ENCODE measurements around the gene ENOX2. TPM values are rescaled to one million over a fixed set of nuclear protein-coding genes. Genes with fewer than 3 reads are reported as not detected.
"Not testable (repeated sequence)": the region's sequence is repeated elsewhere in the genome, so short reads cannot be mapped to it uniquely, and the experiment has no call there.

The ENOX2 gene
- total RNA-seq, 2 experiments from 2014 or later: 14.7 to 15.2 TPM

GRCh38 chrX:130830599-130831346 lies 72.2 kb downstream of the ENOX2 start:
- POLR2A ChIA-PET: no interaction called here
- CTCF ChIA-PET: no interaction called here

- ChIA-PET CTCF (no interaction called here), POLR2A (no interaction called here)
Measured at GRCh38 chrX:130829526-130830515, 73.2 kb downstream of the ENOX2 start.

GRCh38 chrX:130828641-130829040 lies 74.4 kb downstream of the ENOX2 start:
- ChIA-PET POLR2A (no interaction called here), CTCF (no interaction called here)

- ChIA-PET POLR2A (no interaction called here), CTCF (no interaction called here)
Measured at GRCh38 chrX:130827648-130828047, 75.4 kb downstream of the ENOX2 start.

GRCh38 chrX:130826249-130826648 lies 76.8 kb downstream of the ENOX2 start:
- ChIA-PET POLR2A (no interaction called here), CTCF (no interaction called here)

- POLR2A ChIA-PET: no interaction called here
Measured at GRCh38 chrX:130825525-130825924, 77.5 kb downstream of the ENOX2 start.

GRCh38 chrX:130819367-130819766 lies 83.6 kb downstream of the ENOX2 start:
- CTCF ChIA-PET, POLR2A ChIA-PET: not testable (repeated sequence)

More at GRCh38 chrX:130825525-130825924, 77.5 kb downstream of the ENOX2 start:
- CTCF ChIA-PET: no interaction called here

- POLR2A ChIA-PET, CTCF ChIA-PET: not testable (repeated sequence)
Measured at GRCh38 chrX:130813932-130814331, 89.1 kb downstream of the ENOX2 start.

- ChIA-PET POLR2A (no interaction called here), CTCF (no interaction called here)
Measured at GRCh38 chrX:130810561-130810960, 92.4 kb downstream of the ENOX2 start.

GRCh38 chrX:130805903-130806302 lies 97.1 kb downstream of the ENOX2 start:
- ChIA-PET CTCF (no interaction called here), POLR2A (no interaction called here)

- ChIA-PET POLR2A (no interaction called here), CTCF (interaction anchor here (0.6 kb wide), 1 partner anchor 34 kb away, joined by 3 read pairs; no protein-coding TSS in a partner anchor)
Measured at GRCh38 chrX:130803537-130803936, 99.5 kb downstream of the ENOX2 start.

GRCh38 chrX:130801901-130802300 lies 101.1 kb downstream of the ENOX2 start:
- ChIA-PET POLR2A (no interaction called here), CTCF (no interaction called here)

- ChIA-PET CTCF (no interaction called here), POLR2A (no interaction called here)
Measured at GRCh38 chrX:130799393-130799792, 103.6 kb downstream of the ENOX2 start.

- ChIA-PET POLR2A (no interaction called here), CTCF (no interaction called here)
Measured at GRCh38 chrX:130793975-130794374, 109.0 kb downstream of the ENOX2 start.

GRCh38 chrX:130791870-130792269 lies 111.1 kb downstream of the ENOX2 start:
- POLR2A ChIA-PET: not testable (repeated sequence)
- CTCF ChIA-PET: interaction anchor here (0.6 kb wide), 1 partner anchor 251 kb away, joined by 3 read pairs; no protein-coding TSS in a partner anchor

GRCh38 chrX:130789793-130790192 lies 113.2 kb downstream of the ENOX2 start:
- ChIA-PET POLR2A (no interaction called here), CTCF (no interaction called here)

GRCh38 chrX:130788786-130789581 lies 114.0 kb downstream of the ENOX2 start:
- ChIA-PET CTCF (no interaction called here), POLR2A (no interaction called here)

GRCh38 chrX:130786030-130786429 lies 117.0 kb downstream of the ENOX2 start:
- CTCF ChIA-PET: no interaction called here
- POLR2A ChIA-PET: no interaction called here

GRCh38 chrX:130778773-130779172 lies 124.2 kb downstream of the ENOX2 start:
- CTCF ChIA-PET: no interaction called here
- POLR2A ChIA-PET: no interaction called here

GRCh38 chrX:130775849-130776248 lies 127.2 kb downstream of the ENOX2 start:
- POLR2A ChIA-PET: no interaction called here
- CTCF ChIA-PET: no interaction called here

Measured in activated CD8-positive, alpha-beta memory T cell treated with anti-CD3 and anti-CD28 coated beads for 36 hours (primary cell).